ENCODE results near the gene LEMD1.
"Not testable (repeated sequence)": the region's sequence is repeated elsewhere in the genome, so short reads cannot be mapped to it uniquely, and the experiment has no call there.

LEMD1 gene

GRCh38 chr1:205438213-205439158, 16.6 kb upstream of the LEMD1 start:
- peak; percentile 94 for DNase-seq (ENCODE audit: low spot score)
- ChIA-PET CTCF (interaction anchor here (0.5 to 3.8 kb wide), 21 partner anchors 7 to 1768 kb away, joined by 3 to 40 read pairs (median 5); no protein-coding TSS in a partner anchor), POLR2A (ENCODE audit: low non-redundant PET) (interaction anchor here (1.0 kb wide), 1 partner anchor 11 kb away, joined by 6 read pairs; no protein-coding TSS in a partner anchor)
- peak overlapping the region; percentile 85 for H3K27ac ChIP-seq
- TF ChIP-seq CTCF (conservative IDR thresholded peaks at IDR 0.05; ENCODE audit: low read depth) = peak; percentile 77

GRCh38 chr1:205437570-205437969, 15.7 kb upstream of the LEMD1 start:
- no peak for TF ChIP-seq CTCF (conservative IDR thresholded peaks at IDR 0.05; ENCODE audit: low read depth)
- no peak for DNase-seq (ENCODE audit: low spot score)
- no peak overlapping the region for H3K27ac ChIP-seq
- CTCF ChIA-PET = interaction anchor here (1.6 to 3.4 kb wide), 2 partner anchors 25 to 48 kb away, joined by 4 to 40 read pairs; no protein-coding TSS in a partner anchor
- POLR2A ChIA-PET (ENCODE audit: low non-redundant PET) = interaction anchor here (0.5 kb wide), 1 partner anchor 219 kb away, joined by 3 read pairs; no protein-coding TSS in a partner anchor

- ChIA-PET POLR2A (ENCODE audit: low non-redundant PET) (no interaction called here), CTCF (interaction anchor here (3.0 to 3.4 kb wide), 2 partner anchors 48 to 49 kb away, joined by 11 to 40 read pairs; no protein-coding TSS in a partner anchor)
- H3K27ac ChIP-seq = no peak overlapping the region
- no peak for DNase-seq (ENCODE audit: low spot score)
- TF ChIP-seq CTCF (conservative IDR thresholded peaks at IDR 0.05; ENCODE audit: low read depth) = no peak
Observed at GRCh38 chr1:205436776-205437410, 15.0 kb upstream of the LEMD1 start.

- POLR2A ChIA-PET (ENCODE audit: low non-redundant PET) = no interaction called here
- DNase-seq (ENCODE audit: low spot score) = no peak
- TF ChIP-seq CTCF (conservative IDR thresholded peaks at IDR 0.05; ENCODE audit: low read depth) = no peak
- CTCF ChIA-PET = interaction anchor here (0.6 to 3.0 kb wide), 4 partner anchors 15 to 246 kb away, joined by 3 to 11 read pairs (median 4); no protein-coding TSS in a partner anchor
- no peak overlapping the region for H3K27ac ChIP-seq
Observed at GRCh38 chr1:205435578-205436573, 14.0 kb upstream of the LEMD1 start.

- H3K27ac ChIP-seq = no peak overlapping the region
- ChIA-PET POLR2A (ENCODE audit: low non-redundant PET) (no interaction called here), CTCF (interaction anchor here (0.7 to 3.0 kb wide), 4 partner anchors 38 to 81 kb away, joined by 3 to 11 read pairs (median 4); no protein-coding TSS in a partner anchor)
- no peak for DNase-seq (ENCODE audit: low spot score)
- TF ChIP-seq CTCF (conservative IDR thresholded peaks at IDR 0.05; ENCODE audit: low read depth) = no peak
Observed at GRCh38 chr1:205434738-205435137, 12.9 kb upstream of the LEMD1 start.

GRCh38 chr1:205432692-205433091, 10.8 kb upstream of the LEMD1 start:
- CTCF ChIA-PET = interaction anchor here (0.6 to 2.9 kb wide), 5 partner anchors 20 to 148 kb away, joined by 3 to 24 read pairs (median 3); no protein-coding TSS in a partner anchor
- POLR2A ChIA-PET (ENCODE audit: low non-redundant PET) = not testable (repeated sequence)

More at GRCh38 chr1:205432692-205433091, 10.8 kb upstream of the LEMD1 start:
- not testable (repeated sequence) for DNase-seq (ENCODE audit: low spot score); H3K27ac ChIP-seq

Data from RWPE1 (cell line).